Keratinocyte (primary cell): ENCODE measurements around the gene OTP.

Source experiments
- CTCF ChIP-seq, 3 experiments: IDR thresholded peaks in 1 of 3; conservative IDR thresholded peaks in 1 of 3; optimal IDR thresholded peaks in 1 of 3; 2 replicates in 2 of 3; 3 replicates in 1 of 3; pipeline versions ENCODE3 to v1.5.1; 2011; ENCODE audit warnings: low read length in 3 of 3, mild to moderate bottlenecking in 3 of 3, moderate library complexity in 2 of 3, control low read depth in 1 of 3, inconsistent platforms in 1 of 3; ENCODE audit not compliant: insufficient read depth in 2 of 3; ENCODE audit errors: extremely low read depth in 1 of 3
- EZH2 ChIP-seq: IDR thresholded peaks from one replicate; pipeline ENCODE4 v1.6.1; 2012; ENCODE audit warnings: inconsistent platforms, mild to moderate bottlenecking, low read length, moderate library complexity

GRCh38 chr5:77669677-77670076 lies 31.2 kb upstream of the OTP start:
- TF ChIP-seq CTCF (optimal IDR thresholded peaks at IDR 0.05 in 1 of 3, IDR thresholded peaks at IDR 0.05 in 1 of 3, conservative IDR thresholded peaks at IDR 0.05 in 1 of 3; ENCODE audit: extremely low read depth in 1 of 3, insufficient read depth in 2 of 3, low read length in 3 of 3) (no peak), EZH2 (no peak)
